Measurements from ENCODE around the gene SLCO2B1. TPM values are rescaled to one million over a fixed set of nuclear protein-coding genes. Genes with fewer than 3 reads are reported as not detected.

The SLCO2B1 gene
- total RNA-seq, 4 donors from 2014 or later: 25.7 to 70.1 (median 33.1) TPM

GRCh38 chr11:75151346-75152047 lies 590 bp downstream of the SLCO2B1 start:
- peak overlapping the region; percentile 18 to 41 for H3K4me3 ChIP-seq
- peaks cover 6% of the 10 kb centered on the region for H3K27me3 ChIP-seq
- H3K4me1 ChIP-seq: peaks cover 0 to 18% (median 0%) of the 10 kb centered on the region in 3 donors
- H3K9me3 ChIP-seq: no peaks in the 10 kb centered on the region
- 41 to 42% methylated on average over 7 to 10 of the region's 13 CpGs for WGBS, 2 donors (ENCODE audit: low coverage in 1 of 2)
- TF ChIP-seq, protein P1, sequence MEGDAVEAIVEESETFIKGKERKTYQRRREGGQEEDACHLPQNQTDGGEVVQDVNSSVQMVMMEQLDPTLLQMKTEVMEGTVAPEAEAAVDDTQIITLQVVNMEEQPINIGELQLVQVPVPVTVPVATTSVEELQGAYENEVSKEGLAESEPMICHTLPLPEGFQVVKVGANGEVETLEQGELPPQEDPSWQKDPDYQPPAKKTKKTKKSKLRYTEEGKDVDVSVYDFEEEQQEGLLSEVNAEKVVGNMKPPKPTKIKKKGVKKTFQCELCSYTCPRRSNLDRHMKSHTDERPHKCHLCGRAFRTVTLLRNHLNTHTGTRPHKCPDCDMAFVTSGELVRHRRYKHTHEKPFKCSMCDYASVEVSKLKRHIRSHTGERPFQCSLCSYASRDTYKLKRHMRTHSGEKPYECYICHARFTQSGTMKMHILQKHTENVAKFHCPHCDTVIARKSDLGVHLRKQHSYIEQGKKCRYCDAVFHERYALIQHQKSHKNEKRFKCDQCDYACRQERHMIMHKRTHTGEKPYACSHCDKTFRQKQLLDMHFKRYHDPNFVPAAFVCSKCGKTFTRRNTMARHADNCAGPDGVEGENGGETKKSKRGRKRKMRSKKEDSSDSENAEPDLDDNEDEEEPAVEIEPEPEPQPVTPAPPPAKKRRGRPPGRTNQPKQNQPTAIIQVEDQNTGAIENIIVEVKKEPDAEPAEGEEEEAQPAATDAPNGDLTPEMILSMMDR (IDR thresholded peaks at IDR 0.05): no peak
- TF ChIP-seq POLR2AphosphoS5 (IDR thresholded peaks at IDR 0.05): no peak
- no peak for ATAC-seq
- no peaks in the 10 kb centered on the region for H3K36me3 ChIP-seq
- H3K27ac ChIP-seq: peak overlapping the region in 1 of 4 donors; percentile 48

DNA sequence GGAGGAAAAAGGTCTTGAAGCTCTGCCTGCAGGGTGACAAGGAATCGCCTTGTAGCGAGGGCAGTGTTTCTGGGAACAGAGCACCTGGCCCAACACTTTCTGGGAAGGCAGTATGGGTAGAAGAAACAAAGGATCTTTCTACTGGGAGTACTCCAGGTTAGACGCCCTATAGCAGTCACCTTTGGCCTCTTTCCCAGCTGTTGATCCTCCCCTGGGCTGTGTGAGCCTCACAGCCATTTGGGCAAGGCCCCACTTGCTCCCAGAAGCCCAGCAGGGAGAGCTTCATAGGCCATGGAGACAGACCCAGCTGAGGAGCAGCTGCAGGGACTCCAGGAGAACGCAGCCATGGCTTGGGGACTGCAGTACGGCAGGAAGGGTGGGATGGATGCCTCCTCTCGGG lies 1.2 kb downstream of the SLCO2B1 start:
- H3K4me1 ChIP-seq: peaks cover 0 to 18% (median 0%) of the 10 kb centered on the region in 3 donors
- no peak for ATAC-seq
- H3K4me3 ChIP-seq: peak overlapping the region; percentile 4 to 41
- 70 to 83% methylated on average over 2 to 3 of the region's 6 CpGs for WGBS, 2 donors (ENCODE audit: low coverage in 1 of 2)
- H3K27me3 ChIP-seq: peaks cover 6% of the 10 kb centered on the region
- TF ChIP-seq EP300 (IDR thresholded peaks at IDR 0.05): no peak
- no peak for TF ChIP-seq POLR2AphosphoS5 (IDR thresholded peaks at IDR 0.05)
- no peak for TF ChIP-seq POLR2A (IDR thresholded peaks at IDR 0.05)
- TF ChIP-seq, protein P1 (IDR thresholded peaks at IDR 0.05): no peak
- H3K9me3 ChIP-seq: no peaks in the 10 kb centered on the region
- peak overlapping the region in 1 of 4 donors; percentile 48 for H3K27ac ChIP-seq
- H3K36me3 ChIP-seq: no peaks in the 10 kb centered on the region

GRCh38 chr11:75152651-75153427 lies 1.9 kb downstream of the SLCO2B1 start:
- Histone ChIP-seq H3K4me1 (peaks cover 0 to 18% (median 0%) of the 10 kb centered on the region in 3 donors), H3K36me3 (no peaks in the 10 kb centered on the region)

DNA sequence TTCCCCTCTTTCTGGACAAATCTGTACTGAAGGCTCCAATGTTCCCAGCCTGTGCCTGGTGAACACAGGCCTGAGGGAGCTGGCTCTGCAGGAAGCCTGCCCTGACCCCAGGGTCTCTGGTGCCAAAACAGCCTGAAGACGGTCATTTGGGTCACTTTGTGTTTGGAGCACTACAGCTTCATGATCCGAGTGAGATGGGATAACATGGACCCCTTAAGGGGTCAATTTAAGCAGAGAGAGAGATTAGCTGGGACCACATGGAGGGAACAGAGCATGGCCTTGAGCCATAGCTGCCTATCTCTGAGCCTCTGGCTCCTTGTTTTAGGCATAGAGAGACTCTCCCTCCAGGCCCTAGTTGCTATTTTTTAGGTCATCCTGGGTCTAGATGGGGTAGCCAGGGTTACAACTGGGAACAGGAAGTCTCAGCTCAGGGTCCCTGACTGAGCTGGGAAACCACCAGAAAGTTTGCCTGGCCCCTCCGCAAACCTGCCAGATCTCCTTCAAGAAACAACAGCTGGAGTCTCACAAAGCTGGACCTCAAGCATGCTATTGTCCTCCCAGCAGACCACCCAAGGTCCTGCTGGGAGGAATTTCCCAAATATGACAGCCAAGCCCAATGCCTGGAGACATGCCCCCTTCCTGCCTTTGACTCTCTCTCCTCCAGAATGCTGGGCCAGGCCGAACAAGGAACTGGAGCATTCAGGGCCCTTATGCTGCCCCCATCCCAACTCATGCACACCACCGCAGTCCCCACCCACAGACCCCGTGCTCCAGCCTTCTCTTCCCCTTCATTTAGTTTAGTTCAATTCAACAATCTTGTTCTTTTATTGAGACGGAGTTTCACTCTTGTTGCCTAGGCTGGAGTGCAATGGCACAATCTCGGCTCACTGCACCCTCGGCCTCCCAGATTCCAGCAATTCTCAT lies 4.0 kb downstream of the SLCO2B1 start:
- Histone ChIP-seq H3K27ac (no peak overlapping the region), H3K4me1 (peaks cover 0 to 32% (median 6%) of the 10 kb centered on the region in 3 donors), H3K4me3 (peak overlapping the region in 1 of 2 donors; percentile 41), H3K9me3 (no peaks in the 10 kb centered on the region), H3K36me3 (no peaks in the 10 kb centered on the region), H3K27me3 (peaks cover 6% of the 10 kb centered on the region)
- WGBS, 2 donors (ENCODE audit: low coverage in 1 of 2): 77 to 78% methylated on average over 6 to 7 of the region's 9 CpGs
- ATAC-seq: no peak
- no peak for TF ChIP-seq EP300 (IDR thresholded peaks at IDR 0.05)
- TF ChIP-seq, protein P1 (IDR thresholded peaks at IDR 0.05): no peak

More at GRCh38 chr11:75152651-75153427, 1.9 kb downstream of the SLCO2B1 start:
- peak overlapping the region; percentile 4 to 41 for H3K4me3 ChIP-seq
- no peaks in the 10 kb centered on the region for H3K9me3 ChIP-seq
- TF ChIP-seq EP300 (IDR thresholded peaks at IDR 0.05) (no peak), POLR2AphosphoS5 (IDR thresholded peaks at IDR 0.05) (no peak), POLR2A (IDR thresholded peaks at IDR 0.05) (no peak)
- TF ChIP-seq, protein P1 (IDR thresholded peaks at IDR 0.05): no peak
- peak; percentile 55 for ATAC-seq
- 56 to 83% methylated on average over 3 of the region's 5 CpGs for WGBS, 2 donors (ENCODE audit: low coverage in 1 of 2)
- H3K27me3 ChIP-seq: peaks cover 6% of the 10 kb centered on the region
- H3K27ac ChIP-seq: peak overlapping the region in 1 of 4 donors; percentile 48

Measured in gastroesophageal sphincter (tissue), 4 donors.